HCT116 (cell line): Measurements from ENCODE around the gene PAX1. TPM values are rescaled to one million over a fixed set of nuclear protein-coding genes. Genes with fewer than 3 reads are reported as not detected.

Source experiments
- ATAC-seq: fragments of 200-7000 bp; cut with Tn5 transposase; 2 replicates; pipeline ENCODE4 v1.9.1; 2020; ENCODE audit warnings: mild to moderate bottlenecking, moderate library complexity
- BruUV-seq: library from RNA; stranded (reverse); fragments of 400-500 nt; replicated peaks from 2 replicates; lab custom pipeline; 2021; lab: Mats Ljungman, UMichigan
- CTCF ChIA-PET: fragments of 300-600 bp; sonication (Branson Sonifier 250); formaldehyde crosslinking; loops from one replicate; lab custom pipeline; 2021; ENCODE audit warnings: antibody characterized with exemption; lab: Charles Lee
- POLR2A ChIA-PET: fragments of 300-600, 350-600 bp; sonication (Branson Sonifier 250); formaldehyde crosslinking; loops from one replicate; lab custom pipeline; 2021; ENCODE audit warnings: antibody characterized with exemption; lab: Charles Lee
- RAD21 ChIA-PET, 2 experiments: fragments of 300-600 bp; sonication (Branson Sonifier 250); formaldehyde crosslinking; loops; one replicate each; lab custom pipeline; 2023; ENCODE audit warnings: low total read pairs in 2 of 2; ENCODE audit not compliant: uncharacterized antibody in 2 of 2, unreplicated experiment in 2 of 2, low non-redundant PET in 1 of 2; lab: Charles Lee
- DNase-seq: peaks from one replicate; pipeline ENCODE4 v3.0.0-alpha.2; 2010; ENCODE audit warnings: low read depth, low spot score
- H2AFZ ChIP-seq: fragments of 200-600 bp; shearing (Covaris generic), sonication (generic); 2 replicates; pipeline ENCODE4 v1.6.1; 2017; ENCODE audit warnings: low read depth, mixed run types, mixed read lengths, antibody characterized with exemption, low read length; ENCODE audit not compliant: poor library complexity, severe bottlenecking
- H3K27ac ChIP-seq: 2 replicates; pipeline ENCODE4 v1.5.1; 2012; ENCODE audit warnings: low read depth, low read length
- H3K27me3 ChIP-seq: fragments of 200-600 bp; sonication (generic); 2 replicates; pipeline ENCODE4 v1.6.1; 2016; ENCODE audit warnings: mixed run types, low read length, mixed read lengths; ENCODE audit not compliant: insufficient read depth
- H3K36me3 ChIP-seq, 2 experiments: fragments of 200-500 bp in 1 of 2; fragments of 200-600 bp in 1 of 2; sonication (Bioruptor generic) in 1 of 2; sonication (generic) in 1 of 2; 2 replicates each; pipeline versions ENCODE4 v1.5.1 to v1.6.1; 2014 to 2016; ENCODE audit warnings: low read length in 2 of 2, inconsistent platforms in 1 of 2, mixed read lengths in 1 of 2, mixed run types in 1 of 2; ENCODE audit not compliant: insufficient read depth in 2 of 2, control insufficient read depth in 1 of 2
- H3K4me1 ChIP-seq, 2 experiments: fragments of 200-600 bp in 1 of 2; sonication (generic) in 1 of 2; 2 replicates each; pipeline versions ENCODE4 v1.5.1 to v1.6.1; 2012 to 2017; ENCODE audit warnings: low read length in 2 of 2, inconsistent platforms in 1 of 2, mild to moderate bottlenecking in 1 of 2, mixed read lengths in 1 of 2, mixed run types in 1 of 2, moderate library complexity in 1 of 2; ENCODE audit not compliant: insufficient read depth in 2 of 2, control insufficient read depth in 1 of 2
- H3K4me2 ChIP-seq: fragments of 200-600 bp; sonication (generic); 2 replicates; pipeline ENCODE4 v1.6.1; 2017; ENCODE audit warnings: mixed run types, low read length, mixed read lengths
- H3K4me3 ChIP-seq, 2 experiments: fragments of 200-600 bp in 1 of 2; sonication (generic) in 1 of 2; replicated peaks in 1 of 2; 2 replicates each; pipeline ENCODE4 v1.5.1; 2011 to 2016; ENCODE audit warnings: low read length in 2 of 2, control low read depth in 1 of 2, low read depth in 1 of 2, mild to moderate bottlenecking in 1 of 2, mixed read lengths in 1 of 2, mixed run types in 1 of 2
- H3K79me2 ChIP-seq: fragments of 200-600 bp; sonication (generic); 2 replicates; pipeline ENCODE4 v1.6.1; 2017; ENCODE audit warnings: mild to moderate bottlenecking, mixed run types, low read length, moderate library complexity, mixed read lengths; ENCODE audit not compliant: insufficient read depth
- H3K9ac ChIP-seq: fragments of 200-600 bp; sonication (generic); 2 replicates; pipeline ENCODE4 v1.6.1; 2016; ENCODE audit warnings: low read length, mixed read lengths
- H3K9me2 ChIP-seq: fragments of 200-600 bp; sonication (generic), shearing (Covaris generic); 2 replicates; pipeline ENCODE4 v1.6.1; 2017; ENCODE audit warnings: mixed run types, mild to moderate bottlenecking, moderate library complexity; ENCODE audit not compliant: insufficient read depth
- H3K9me3 ChIP-seq, 2 experiments: fragments of 200-500 bp in 1 of 2; fragments of 200-600 bp in 1 of 2; sonication (Bioruptor generic) in 1 of 2; sonication (generic) in 1 of 2; 2 replicates each; pipeline ENCODE4 v1.6.1; 2014 to 2017; ENCODE audit warnings: low read length in 2 of 2, mixed read lengths in 2 of 2, inconsistent platforms in 1 of 2, low read depth in 1 of 2, mild to moderate bottlenecking in 1 of 2, mixed run types in 1 of 2, moderate library complexity in 1 of 2; ENCODE audit not compliant: control insufficient read depth in 1 of 2, insufficient read depth in 1 of 2
- H4K20me1 ChIP-seq: fragments of 200-600 bp; sonication (generic), shearing (Covaris generic); 2 replicates; pipeline ENCODE4 v1.6.1; 2017; ENCODE audit warnings: mixed run types, mild to moderate bottlenecking, moderate library complexity; ENCODE audit not compliant: insufficient read depth
- ATF3 ChIP-seq: IDR thresholded peaks from 2 replicates; pipeline ENCODE4 v1.6.1; 2012
- CBX3 ChIP-seq: IDR thresholded peaks from 2 replicates; pipeline ENCODE4 v1.6.1; 2012; ENCODE audit warnings: low read depth
- CTCF ChIP-seq, 3 experiments: fragments of 200-600 bp in 1 of 3; sonication (generic) in 1 of 3; IDR thresholded peaks in 2 of 3; conservative IDR thresholded peaks in 1 of 3; 2 replicates each; pipeline ENCODE4 v1.5.1; 2012 to 2017; ENCODE audit warnings: low read depth in 2 of 3, low read length in 2 of 3, antibody characterized with exemption in 1 of 3, borderline replicate concordance in 1 of 3, control low read depth in 1 of 3, mild to moderate bottlenecking in 1 of 3, mixed read lengths in 1 of 3, mixed run types in 1 of 3, moderate library complexity in 1 of 3; ENCODE audit not compliant: insufficient read depth in 1 of 3
- EGR1 ChIP-seq: IDR thresholded peaks from 2 replicates; pipeline ENCODE4 v1.6.1; 2012; ENCODE audit warnings: low read depth
- EZH2 ChIP-seq: fragments of 200-600 bp; sonication (generic); IDR thresholded peaks from 2 replicates; pipeline ENCODE4 v1.6.1; 2017; ENCODE audit warnings: antibody characterized with exemption, mixed run types
- JUND ChIP-seq: IDR thresholded peaks from 2 replicates; pipeline ENCODE4 v1.6.1; 2012
- MAX ChIP-seq: IDR thresholded peaks from 2 replicates; pipeline ENCODE4 v1.6.1; 2012
- POLR2A ChIP-seq: IDR thresholded peaks from 2 replicates; pipeline ENCODE4 v1.7.0; 2011; ENCODE audit warnings: borderline replicate concordance; ENCODE audit not compliant: insufficient read depth, insufficient read length; ENCODE audit errors: extremely low read depth
- POLR2AphosphoS5 ChIP-seq: IDR thresholded peaks from 2 replicates; pipeline ENCODE4 v1.6.1; 2011; ENCODE audit warnings: mild to moderate bottlenecking, low read depth, low read length, moderate library complexity
- RAD21 ChIP-seq: IDR thresholded peaks from 2 replicates; pipeline ENCODE4 v1.6.1; 2012; ENCODE audit warnings: low read depth, mild to moderate bottlenecking
- SIN3A ChIP-seq: IDR thresholded peaks from 2 replicates; pipeline ENCODE4 v1.6.1; 2012; ENCODE audit warnings: low read depth
- SP1 ChIP-seq: IDR thresholded peaks from 2 replicates; pipeline ENCODE4 v1.6.1; 2012; ENCODE audit warnings: low read depth
- TCF7L2 ChIP-seq: IDR thresholded peaks from 2 replicates; pipeline ENCODE4 v1.7.0; 2011; ENCODE audit warnings: borderline replicate concordance, inconsistent platforms; ENCODE audit not compliant: insufficient read depth, insufficient read length; ENCODE audit errors: extremely low read depth
- intact Hi-C: fragments of 100-400 bp; cut with micrococcal nuclease; formaldehyde crosslinking; loops from 2 replicates; pipeline ENCODE4 v1.10.0; 2022
- total RNA-seq: library from RNA; stranded (reverse); gene quantifications from one replicate; pipeline ENCODE4 v1.2.1, GENCODE V29; 2021; ENCODE audit not compliant: unreplicated experiment

Gene PAX1
- total RNA-seq, 1 experiment from 2014 or later = not detected

- TF ChIP-seq TCF7L2 (no peak), MAX (no peak), POLR2AphosphoS5 (no peak), POLR2A (no peak), RAD21 (no peak), EZH2 (no peak), JUND (no peak)
Observed at GRCh38 chr20:21741266-21741665, 35.8 kb downstream of the PAX1 start (continued).

- no TSS peak for BruUV-seq
- no peak for DNase-seq
- no peak overlapping the region for H2AFZ ChIP-seq
- H3K9me2 ChIP-seq = no peaks in the 10 kb centered on the region
- ChIA-PET RAD21 (no interaction called here), POLR2A (no interaction called here), CTCF (no interaction called here)
- no peak for ATAC-seq
- H3K27ac ChIP-seq = no peak overlapping the region
- H3K4me3 ChIP-seq = no peak overlapping the region
- no peaks in the 10 kb centered on the region for H3K4me1 ChIP-seq
- no peaks in the 10 kb centered on the region for H3K27me3 ChIP-seq
- H4K20me1 ChIP-seq = no peaks in the 10 kb centered on the region
- TF ChIP-seq EGR1 (no peak), CBX3 (no peak), ATF3 (no peak), SP1 (no peak), CTCF (IDR thresholded peaks at IDR 0.05 in 2 of 3, conservative IDR thresholded peaks at IDR 0.05 in 1 of 3; ENCODE audit: borderline replicate concordance in 1 of 3, insufficient read depth in 1 of 3, low read depth in 2 of 3, low read length in 2 of 3) (no peak), SIN3A (no peak)
- H3K4me2 ChIP-seq = no peak overlapping the region
- H3K36me3 ChIP-seq = no peaks in the 10 kb centered on the region
- intact Hi-C loops = no loop called here
- H3K79me2 ChIP-seq = no peaks in the 10 kb centered on the region
- H3K9me3 ChIP-seq = peaks cover 0 to 18% of the 10 kb centered on the region in 2 experiments; a peak in 1 of 4 replicates
- no peak overlapping the region for H3K9ac ChIP-seq
Observed at GRCh38 chr20:21762646-21763045, 57.2 kb downstream of the PAX1 start.
